Measurements from ENCODE around the gene UBE2D4. TPM values are rescaled to one million over a fixed set of nuclear protein-coding genes. Genes with fewer than 3 reads are reported as not detected.
"Not testable (repeated sequence)": the region's sequence is repeated elsewhere in the genome, so short reads cannot be mapped to it uniquely, and the experiment has no call there.

Gene UBE2D4
- total RNA-seq, 1 experiment from 2014 or later: 6.4 TPM

- not testable (repeated sequence) for H3K23ac ChIP-seq (ENCODE audit: insufficient read length, low read depth, low read length); H3K23me2 ChIP-seq (ENCODE audit: insufficient read length, low read depth, low read length, poor library complexity, severe bottlenecking); H3K9ac ChIP-seq (ENCODE audit: extremely low read depth, insufficient read length, low read length); H3K27me3 ChIP-seq (ENCODE audit: insufficient read depth, low read length); H2BK15ac ChIP-seq (ENCODE audit: low read depth, low read length); H3K9me3 ChIP-seq (ENCODE audit: control insufficient read depth, low read depth, low read length); H3K36me3 Mint-ChIP-seq (ENCODE audit: insufficient read depth in 1 of 3, low read depth in 3 of 3); H3K18ac ChIP-seq (ENCODE audit: insufficient read length, low read depth, low read length); H2BK5ac ChIP-seq (ENCODE audit: insufficient read length, low read length); H2AK5ac ChIP-seq (ENCODE audit: insufficient read length, low read length); H3K56ac ChIP-seq (ENCODE audit: insufficient read length, low read depth, low read length); DNase-seq; H4K8ac ChIP-seq (replicated peaks; ENCODE audit: insufficient read length, low read depth, low read length); H3K4ac ChIP-seq (ENCODE audit: low read depth, low read length); H3K14ac ChIP-seq (ENCODE audit: insufficient read depth, low read length); H4K5ac ChIP-seq (ENCODE audit: insufficient read length, low read depth, low read length); H3T11ph ChIP-seq (ENCODE audit: low read length); H3K27ac Mint-ChIP-seq; H3K27ac ChIP-seq (ENCODE audit: insufficient read length, low read depth, low read length); H2AFZ ChIP-seq (ENCODE audit: low read length); H3K79me2 ChIP-seq (ENCODE audit: insufficient read depth, low read length); H3K4me3 Mint-ChIP-seq; H2BK120ac ChIP-seq (ENCODE audit: low read depth, low read length, poor library complexity, severe bottlenecking); H2BK12ac ChIP-seq (ENCODE audit: insufficient read length, low read depth, low read length); H4K91ac ChIP-seq (ENCODE audit: insufficient read length, low read depth, low read length); H4K20me1 ChIP-seq (ENCODE audit: control insufficient read depth, insufficient read depth, insufficient read length); H3K4me2 ChIP-seq (ENCODE audit: insufficient read depth, insufficient read length, low read length); H3K4me1 ChIP-seq (ENCODE audit: insufficient read depth, low read length); H3K79me1 ChIP-seq (ENCODE audit: insufficient read depth, low read depth, low read length, poor library complexity, severe bottlenecking); H3K27me3 Mint-ChIP-seq (ENCODE audit: low read depth); H3K4me1 Mint-ChIP-seq; H3K9me3 Mint-ChIP-seq; H2BK20ac ChIP-seq (ENCODE audit: low read depth, low read length, poor library complexity, severe bottlenecking)
- WGBS (ENCODE audit: extremely low coverage, insufficient read length, low lambda C conversion rate): no CpG with 5 or more reads among the region's 3 CpGs
Observed at GRCh38 chr7:43997532-43997931, 71.3 kb downstream of the UBE2D4 start, which contains the start of gene SPDYE1. Gene SPDYE1 (plus strand): TSS chr7:43997897. CDS start chr7:43999950, 2,053 bp downstream.

Other genes with a start within 250 kb of the UBE2D4 start
- 132 and 138 TPM in 2 replicates for gene COA1, start 196.9 kb upstream of the UBE2D4 start, total RNA-seq (2021)
- gene BLVRA, start 167.8 kb upstream of the UBE2D4 start, total RNA-seq (2021): 37.6 and 40.7 TPM in 2 replicates
- gene MRPS24, start 56.9 kb upstream of the UBE2D4 start, total RNA-seq (2021): 116 and 118 TPM in 2 replicates
- gene URGCP, start 19.8 kb upstream of the UBE2D4 start, total RNA-seq (2021): 30.5 and 30.7 TPM in 2 replicates
- not detected in 2 replicates for gene SPDYE1, start 71.5 kb downstream of the UBE2D4 start, total RNA-seq (2021)
- 51.3 and 52.8 TPM in 2 replicates for gene DBNL, start 118.3 kb downstream of the UBE2D4 start, total RNA-seq (2021)
- 5.6 and 8.7 TPM in 2 replicates for gene PGAM2, start 139.1 kb downstream of the UBE2D4 start, total RNA-seq (2021)
- gene POLM, start 156.1 kb downstream of the UBE2D4 start, total RNA-seq (2021): 18.7 and 24.5 TPM in 2 replicates
- gene AEBP1, start 177.9 kb downstream of the UBE2D4 start, total RNA-seq (2021): 49.1 and 49.3 TPM in 2 replicates
- 126 and 131 TPM in 2 replicates for gene POLD2, start 197.1 kb downstream of the UBE2D4 start, total RNA-seq (2021)
- gene MYL7, start 214.9 kb downstream of the UBE2D4 start, total RNA-seq (2021): 4.9 and 5.7 TPM in 2 replicates